K562 (cell line): ENCODE measurements around the gene HDLBP. TPM values are rescaled to one million over a fixed set of nuclear protein-coding genes. Genes with fewer than 3 reads are reported as not detected.

Source experiments
- AFF4 ChIP-seq: sonication (generic); formaldehyde crosslinking; IDR thresholded peaks from 2 replicates; pipeline ENCODE4 v1.8.0; 2023; ENCODE audit warnings: mild to moderate bottlenecking, missing genetic modification reagents
- DACH1 ChIP-seq: fragments of 450-650 bp; IDR thresholded peaks from 2 replicates; pipeline ENCODE4 v1.6.1; 2018; ENCODE audit not compliant: partially characterized antibody
- DEAF1 ChIP-seq: fragments of 450-650 bp; formaldehyde crosslinking; IDR thresholded peaks from 2 replicates; pipeline ENCODE4 v1.4.0; 2020; ENCODE audit warnings: mild to moderate bottlenecking, moderate library complexity
- FOXK1 ChIP-seq: sonication (generic); formaldehyde crosslinking; IDR thresholded peaks from 2 replicates; pipeline ENCODE4 v1.8.0; 2022; ENCODE audit warnings: missing genetic modification reagents, mild to moderate bottlenecking, borderline replicate concordance
- GABPB1 ChIP-seq: sonication (generic); formaldehyde crosslinking; IDR thresholded peaks from 2 replicates; pipeline ENCODE4 v1.8.0; 2022; ENCODE audit warnings: mild to moderate bottlenecking, missing genetic modification reagents
- HMGN3 ChIP-seq: IDR thresholded peaks from 2 replicates; pipeline ENCODE4 v1.6.1; 2011; ENCODE audit warnings: borderline replicate concordance, low read depth, mild to moderate bottlenecking, mixed read lengths, low read length; ENCODE audit not compliant: insufficient read length; ENCODE audit errors: extremely low read depth
- KLF10 ChIP-seq: fragments of 250-450 bp; sonication (Bioruptor Pico); IDR thresholded peaks from 2 replicates; pipeline ENCODE4 v1.6.1; 2021; ENCODE audit warnings: matching md5 sums
- MYBL2 ChIP-seq, 2 experiments: fragments of 450-650 bp in 1 of 2; sonication (generic) in 1 of 2; formaldehyde crosslinking in 1 of 2; IDR thresholded peaks; 2 replicates each; pipeline versions ENCODE4 v1.6.1 to v1.8.1; 2017 to 2022; ENCODE audit warnings: borderline replicate concordance in 1 of 2, inconsistent platforms in 1 of 2, low read depth in 1 of 2, mild to moderate bottlenecking in 1 of 2, missing genetic modification reagents in 1 of 2, moderate library complexity in 1 of 2
- NFIC ChIP-seq: fragments of 450-650 bp; IDR thresholded peaks from 2 replicates; pipeline ENCODE4 v1.6.1; 2017; ENCODE audit warnings: mild to moderate bottlenecking, inconsistent platforms
- PRPF4 ChIP-seq: fragments of 200-400 bp; formaldehyde crosslinking; IDR thresholded peaks from one replicate; pipeline ENCODE4 v1.6.1; 2017; ENCODE audit warnings: low read length, low read depth, mild to moderate bottlenecking; ENCODE audit not compliant: insufficient read depth, poor library complexity, severe bottlenecking
- RBFOX2 ChIP-seq: fragments of 200-400 bp; formaldehyde crosslinking; IDR thresholded peaks from 2 replicates; pipeline ENCODE4 v1.6.1; 2017; ENCODE audit warnings: low read depth, mild to moderate bottlenecking, low read length, moderate library complexity
- SNAPC5 ChIP-seq: fragments of 250-450 bp; sonication (Bioruptor Pico); IDR thresholded peaks from 2 replicates; pipeline ENCODE4 v1.8.0; 2021; ENCODE audit warnings: moderate library complexity, mild to moderate bottlenecking, inconsistent platforms
- TEAD1 ChIP-seq, 2 experiments: fragments of 450-650 bp in 1 of 2; sonication (generic) in 1 of 2; formaldehyde crosslinking; IDR thresholded peaks; 2 replicates each; pipeline versions ENCODE4 v1.4.0 to v1.8.0; 2020 to 2022; ENCODE audit warnings: mild to moderate bottlenecking in 2 of 2, missing genetic modification reagents in 1 of 2
- THAP7 ChIP-seq: fragments of 250-450 bp; sonication (Bioruptor Pico); IDR thresholded peaks from 2 replicates; pipeline ENCODE4 v1.5.0; 2021
- VEZF1 ChIP-seq: fragments of 200-800 bp; sonication (Bioruptor generic); IDR thresholded peaks from 2 replicates; pipeline ENCODE4 v1.6.1; 2017; ENCODE audit warnings: missing genetic modification characterization, missing compliant biosample characterization
- ZC3H8 ChIP-seq: fragments of 450-650 bp; IDR thresholded peaks from 2 replicates; pipeline ENCODE4 v1.6.1; 2017
- ZNF324 ChIP-seq: fragments of 250-450 bp; sonication (Bioruptor Pico); IDR thresholded peaks from 2 replicates; pipeline ENCODE4 v1.4.0; 2020; ENCODE audit warnings: mild to moderate bottlenecking
- ZNF347 ChIP-seq: fragments of 450-650 bp; formaldehyde crosslinking; IDR thresholded peaks from 2 replicates; pipeline ENCODE4 v1.4.0; 2020; ENCODE audit warnings: low read depth, mild to moderate bottlenecking, moderate library complexity
- ZNF668 ChIP-seq: fragments of 250-450 bp; sonication (Bioruptor Pico); IDR thresholded peaks from 2 replicates; pipeline ENCODE4 v1.8.0; 2022; ENCODE audit warnings: mild to moderate bottlenecking, inconsistent platforms
- ZNF766 ChIP-seq: fragments of 200-800 bp; sonication (Bioruptor generic); conservative IDR thresholded peaks from 2 replicates; pipeline ENCODE4 v1.6.1; 2016; ENCODE audit warnings: missing genetic modification characterization, missing compliant biosample characterization
- polyA plus RNA-seq, 8 experiments: library from polyadenylated mRNA; depleted of rRNA in 4 of 8; stranded (reverse) in 5 of 8; unstranded in 3 of 8; fragments of >200 nt; fragmentation: Nextera tagmentation in 2 of 8; fragmentation: Illumina TruSeq in 1 of 8; extraction: Ambion mirVana in 2 of 8; extraction: Trizol in 1 of 8; gene quantifications; 2 replicates each; pipeline versions ENCODE4 v1.2.1 to v1.2.3, GENCODE V29; 2011 to 2014; ENCODE audit warnings: inconsistent platforms in 1 of 8, missing spikeins in 1 of 8
- total RNA-seq, 7 experiments: library from RNA; depleted of rRNA in 6 of 7; stranded (reverse); fragments of >200 nt in 6 of 7; fragmentation: Illumina TruSeq in 2 of 7; extraction: Trizol in 2 of 7; gene quantifications; 2 replicates each; pipeline versions ENCODE4 v1.2.1 to v1.2.3, GENCODE V29; 2011 to 2021; ENCODE audit warnings: low replicate concordance in 1 of 7

The HDLBP gene
- total and polyA plus RNA-seq, 9 of the 15 experiments (the other 6 are each of a cell fraction or from before 2014, with no cell fraction given): 24.4 to 378 (median 146) TPM

- TF ChIP-seq MYBL2 (IDR thresholded peaks at IDR 0.05; ENCODE audit: low read depth) (no peak), MYBL2 (CRISPR knock-in tag; IDR thresholded peaks at IDR 0.05; ENCODE audit: borderline replicate concordance) (no peak), HMGN3 (peak; percentile 16), SNAPC5 (no peak), NFIC (no peak), DACH1 (no peak), VEZF1 (CRISPR knock-in tag) (peak; percentile 71), FOXK1 (CRISPR knock-in tag) (peak; percentile 78; the same call in 1 of the 2 replicates), TEAD1 (CRISPR knock-in tag; IDR thresholded peaks at IDR 0.05) (no peak; a peak in 1 of 4 replicates), GABPB1 (CRISPR knock-in tag) (peak; percentile 15; the same call in 1 of the 2 replicates), THAP7 (no peak), ZNF668 (CRISPR knock-in tag) (no peak), RBFOX2 (peak; percentile 78), AFF4 (CRISPR knock-in tag) (no peak; the same call in 1 of the 2 replicates), ZNF766 (no peak), ZNF347 (CRISPR knock-in tag) (no peak), KLF10 (CRISPR knock-in tag) (no peak), DEAF1 (CRISPR knock-in tag) (no peak), ZC3H8 (no peak), PRPF4 (peak; percentile 72), ZNF324 (CRISPR knock-in tag) (no peak)
Measured at GRCh38 chr2:241315879-241316631, 583 bp upstream of the HDLBP start, which contains the start of gene SEPTIN2 (continued).
